Posterior vena cava (tissue), 2 donors: ENCODE data around the gene IL4I1. TPM values are rescaled to one million over a fixed set of nuclear protein-coding genes. Genes with fewer than 3 reads are reported as not detected.

Source experiments
- DNase-seq: peaks from one replicate; pipeline ENCODE4 v3.0.0-alpha.2; 2020; ENCODE audit warnings: low spot score
- intact Hi-C, 2 donors: fragments of 100-400 bp; cut with DNase I; formaldehyde crosslinking; loops; one replicate each; pipeline versions ENCODE4 v1.14.1 to v1.14.2; 2022 to 2023
- total RNA-seq, 2 donors: library from RNA; stranded (reverse); fragmentation: NEBNext Ultra II Directional; extraction: Animal tissue kit (Norgen Biotek cat#: 25700); gene quantifications; one replicate each; pipeline ENCODE4 v1.2.1, GENCODE V29; 2021
- donor health status: DM: yes; HTN: yes; CAD: no.
- donor health status: DM: yes; HTN: yes; CAD: no.

The IL4I1 gene
- total RNA-seq, 2 donors from 2014 or later, result 1.1 to 1.3 TPM

- DNase-seq, result no peak
- intact Hi-C loops, result no loop called here
These were observed 12.1 kb upstream of the IL4I1 start for GRCh38 chr19:49908480-49909420.

DNA sequence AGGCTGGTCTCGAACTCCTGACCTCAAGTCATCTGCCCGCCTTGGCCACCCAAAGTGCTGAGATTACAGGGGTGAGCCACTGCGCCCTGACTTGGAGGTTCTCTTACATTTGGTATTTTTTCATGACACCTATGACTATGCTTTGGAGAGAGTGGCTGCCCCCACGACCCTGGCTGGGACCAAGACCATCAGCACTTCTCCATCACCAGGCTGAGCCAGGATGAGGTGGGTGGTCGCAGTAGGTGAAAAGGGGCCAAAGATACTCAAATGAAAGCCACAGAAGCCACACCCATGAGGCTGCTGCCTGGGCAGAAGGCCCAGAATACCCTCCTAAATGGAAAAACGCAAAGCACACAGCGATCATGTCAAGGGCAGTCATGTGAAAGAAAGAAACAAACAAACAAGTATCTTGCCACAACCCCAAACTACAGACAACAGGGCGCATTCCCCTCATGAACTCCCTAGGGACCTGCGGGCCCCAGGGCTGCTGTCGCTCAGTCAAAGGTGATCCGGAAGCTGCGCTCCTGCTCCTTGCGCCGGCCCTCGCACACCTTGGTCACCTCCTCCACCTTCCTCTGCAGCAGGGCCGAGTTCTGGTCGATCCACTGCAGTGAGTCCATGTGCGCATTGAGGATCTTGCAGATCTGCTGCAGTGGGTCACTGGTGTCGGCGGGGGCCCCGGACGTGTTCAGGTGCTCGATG, 11.2 kb upstream of the IL4I1 start:
- DNase-seq, result no peak

GRCh38 chr19:49906879-49907564, 10.3 kb upstream of the IL4I1 start:
- DNase-seq, result no peak
- intact Hi-C loops, result no loop called here

More for the DNA sequence above, 11.2 kb upstream of the IL4I1 start:
- intact Hi-C loops, result no loop called here

DNA sequence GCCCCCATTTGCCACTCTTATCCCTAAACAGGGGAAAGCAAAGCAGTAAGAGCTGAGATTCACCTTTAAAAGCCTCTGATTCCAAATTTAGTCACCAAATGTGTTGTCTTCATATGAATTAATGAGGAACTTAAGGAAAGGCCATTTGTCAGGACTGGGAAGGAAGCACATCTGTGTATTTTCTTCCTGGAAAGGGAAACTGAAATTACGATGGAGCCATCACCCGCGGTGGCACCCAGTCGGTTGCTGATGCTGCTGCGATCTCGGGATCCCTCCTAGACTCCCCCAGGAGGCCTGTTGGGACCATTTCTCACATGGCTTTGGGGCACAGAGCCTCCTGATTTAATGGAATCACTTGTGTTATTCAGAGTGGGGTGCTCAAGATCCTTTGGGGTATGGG, 7.4 kb upstream of the IL4I1 start:
- DNase-seq, result no peak
- intact Hi-C loops, result no loop called here

DNA sequence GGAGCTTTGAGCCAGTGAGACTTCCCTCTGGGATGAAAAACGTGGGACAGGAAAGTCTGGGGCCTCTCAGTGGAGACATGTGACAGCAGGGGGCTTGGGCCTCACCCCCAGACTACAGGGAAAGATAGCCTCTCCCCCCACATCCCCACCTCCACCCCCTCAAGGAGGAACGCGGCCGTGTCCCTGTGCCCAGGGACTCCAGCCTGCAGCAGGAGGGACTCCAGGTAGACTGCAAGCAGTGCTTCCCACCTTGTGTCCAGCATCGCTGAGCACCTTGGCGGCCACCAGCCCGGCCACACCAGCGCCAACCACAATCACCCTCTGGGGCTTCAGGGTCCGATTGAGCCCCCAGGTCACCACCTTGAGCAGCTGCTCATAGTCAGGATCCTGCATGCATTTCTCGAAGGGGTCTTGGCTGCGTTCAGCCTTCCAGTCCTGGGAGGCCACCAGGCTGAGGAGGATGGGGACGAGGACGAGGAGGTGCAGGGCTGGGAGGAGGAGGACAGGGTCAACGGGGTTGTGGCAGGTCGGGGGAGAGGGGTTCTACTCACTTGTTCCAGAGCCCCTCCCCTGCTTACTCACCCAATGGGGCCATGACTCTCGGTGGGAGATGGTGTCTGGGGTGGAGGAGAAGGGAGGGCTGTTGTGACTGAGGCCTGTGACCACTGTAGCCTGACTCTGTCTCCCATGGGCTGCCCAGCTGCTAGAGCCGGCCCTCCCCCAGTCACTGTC, 955 bp downstream of the IL4I1 start:
- no peak for DNase-seq
- intact Hi-C loops, result no loop called here

DNA sequence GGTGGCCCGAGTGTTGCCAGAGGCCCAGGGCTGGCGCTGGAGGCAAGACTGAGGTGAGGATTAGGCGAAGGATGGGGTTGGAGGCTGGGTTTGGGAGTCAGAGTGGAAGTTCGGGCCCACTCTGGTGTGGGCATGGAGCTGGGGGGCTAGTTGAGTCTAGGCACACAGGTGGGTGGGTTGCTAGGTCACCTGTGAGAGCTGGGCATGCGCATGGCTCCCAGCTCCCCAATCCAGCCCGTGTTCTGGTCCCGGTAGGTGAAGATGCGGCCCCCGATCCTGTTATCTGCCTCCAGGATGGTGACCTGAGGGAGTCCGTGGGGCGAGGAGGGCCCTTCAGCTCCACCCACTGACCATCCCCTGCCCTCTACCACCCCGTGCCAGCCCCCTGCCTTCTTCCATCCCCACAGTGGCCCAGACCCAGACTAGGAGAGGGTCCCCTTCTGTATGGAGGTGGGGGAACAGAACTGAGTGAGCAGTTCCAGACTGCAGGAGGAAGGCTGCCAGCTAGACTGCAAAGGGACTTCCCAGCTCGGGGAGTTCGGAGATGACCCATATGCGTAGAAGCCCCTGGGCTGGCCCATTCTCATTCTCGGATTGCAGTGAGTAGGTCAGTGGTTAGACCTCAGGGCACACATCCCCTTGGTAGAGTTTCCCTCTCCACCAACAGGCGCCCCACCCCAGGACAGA, 1.7 kb downstream of the IL4I1 start:
- DNase-seq, result no peak
- intact Hi-C loops, result no loop called here

DNA sequence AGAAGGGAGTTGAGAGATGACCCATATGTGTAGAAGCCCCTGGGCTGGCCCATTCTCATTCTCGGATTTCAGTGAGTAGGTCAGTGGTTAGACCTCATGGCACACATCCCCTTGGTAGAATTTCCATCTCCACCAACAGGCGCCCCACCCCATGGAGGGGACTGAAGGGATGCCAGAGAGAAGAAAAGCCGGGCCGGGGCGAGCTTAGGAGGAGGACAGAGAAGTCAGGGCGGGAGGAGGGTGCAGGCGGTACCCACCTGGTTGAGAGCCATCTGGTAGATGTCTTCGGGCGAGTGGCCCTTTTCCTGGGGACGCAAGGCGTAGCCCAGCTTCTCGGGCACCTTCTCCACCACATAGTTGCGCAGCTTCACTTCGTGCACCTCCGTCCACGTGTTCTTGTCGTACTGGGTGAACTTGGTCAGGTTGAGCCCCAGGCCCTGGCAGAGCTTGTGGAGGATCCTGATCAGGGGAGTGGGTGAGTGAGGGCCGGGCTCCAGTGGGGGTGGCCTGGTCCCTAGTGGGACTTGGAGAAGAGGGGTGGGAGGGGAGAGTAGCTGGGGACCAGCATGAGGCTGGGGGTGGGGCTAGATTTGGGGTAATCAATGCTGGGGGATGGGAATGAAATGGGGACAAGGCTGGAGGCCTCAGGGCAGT, 2.5 kb downstream of the IL4I1 start:
- DNase-seq, result no peak
- intact Hi-C loops, result no loop called here

GRCh38 chr19:49892716-49893115, 4.0 kb downstream of the IL4I1 start:
- DNase-seq, result no peak
- intact Hi-C loops, result no loop called here

DNA sequence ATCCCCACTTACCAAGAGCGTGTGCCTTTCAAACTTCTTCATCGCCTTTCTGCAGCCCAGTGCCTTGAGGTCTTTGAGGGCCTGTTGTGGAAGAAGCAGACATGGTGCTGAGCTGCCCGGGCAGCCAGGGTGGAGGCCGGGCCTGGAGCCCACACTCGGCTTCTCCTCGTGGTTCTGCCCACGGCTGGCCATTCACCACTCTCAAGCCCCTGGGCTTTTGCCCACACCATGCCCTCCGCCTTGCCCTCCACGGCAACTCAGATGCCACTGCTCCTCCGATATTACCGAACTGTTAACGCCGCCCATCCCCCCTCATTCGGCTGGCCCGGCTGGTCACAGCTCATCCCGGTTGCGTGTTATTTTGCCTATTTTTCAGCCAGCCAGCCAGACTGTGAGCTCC, 5.3 kb downstream of the IL4I1 start:
- DNase-seq, result no peak
- intact Hi-C loops, result no loop called here

DNA sequence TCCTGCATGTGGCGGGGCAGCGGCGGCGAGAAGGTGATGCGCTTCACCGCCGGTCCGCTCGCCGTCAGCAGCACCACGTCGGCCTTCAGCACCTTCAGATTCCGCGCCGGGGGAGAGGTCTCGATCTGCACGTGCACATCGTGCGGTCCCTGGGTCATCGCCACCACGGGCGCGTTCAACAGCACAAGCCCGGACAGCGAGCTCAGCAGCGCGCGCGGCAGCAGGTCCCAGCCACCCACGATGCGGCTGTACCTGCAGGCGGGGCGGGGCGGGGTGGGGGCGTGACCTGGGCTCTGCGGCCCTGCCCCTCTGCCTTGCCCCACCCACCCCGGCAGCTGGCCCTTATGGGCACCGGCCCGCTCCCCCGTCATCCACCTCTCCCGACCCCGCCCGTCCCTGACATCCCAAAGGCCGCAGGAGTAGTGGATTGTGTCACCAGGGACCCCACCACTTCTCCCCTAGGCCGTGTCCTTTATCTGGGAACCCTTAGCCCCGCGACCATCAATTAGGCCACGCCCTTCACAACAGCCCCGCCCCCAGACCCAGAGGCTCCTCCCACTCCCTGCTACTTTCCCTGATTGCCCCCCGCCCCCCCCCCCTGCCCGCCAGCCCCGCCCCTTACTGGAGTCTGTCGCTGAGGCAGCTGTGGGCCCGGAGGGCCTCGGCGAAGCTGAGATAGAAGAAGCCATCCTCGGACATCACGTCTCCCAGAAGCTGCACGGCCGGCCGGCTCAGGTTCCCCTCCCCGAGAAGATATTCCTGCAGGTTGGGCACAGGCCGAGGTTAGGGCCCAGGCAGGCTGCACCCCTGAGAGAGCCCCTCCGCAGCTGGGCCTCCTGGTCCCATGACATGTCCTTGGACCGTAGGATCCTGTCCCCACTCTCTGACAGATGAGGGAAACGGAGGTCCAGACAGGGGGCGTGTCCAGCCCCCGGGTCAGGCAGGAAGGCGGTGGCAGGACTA, 6.1 kb downstream of the IL4I1 start:
- intact Hi-C loops, result no loop called here

DNA sequence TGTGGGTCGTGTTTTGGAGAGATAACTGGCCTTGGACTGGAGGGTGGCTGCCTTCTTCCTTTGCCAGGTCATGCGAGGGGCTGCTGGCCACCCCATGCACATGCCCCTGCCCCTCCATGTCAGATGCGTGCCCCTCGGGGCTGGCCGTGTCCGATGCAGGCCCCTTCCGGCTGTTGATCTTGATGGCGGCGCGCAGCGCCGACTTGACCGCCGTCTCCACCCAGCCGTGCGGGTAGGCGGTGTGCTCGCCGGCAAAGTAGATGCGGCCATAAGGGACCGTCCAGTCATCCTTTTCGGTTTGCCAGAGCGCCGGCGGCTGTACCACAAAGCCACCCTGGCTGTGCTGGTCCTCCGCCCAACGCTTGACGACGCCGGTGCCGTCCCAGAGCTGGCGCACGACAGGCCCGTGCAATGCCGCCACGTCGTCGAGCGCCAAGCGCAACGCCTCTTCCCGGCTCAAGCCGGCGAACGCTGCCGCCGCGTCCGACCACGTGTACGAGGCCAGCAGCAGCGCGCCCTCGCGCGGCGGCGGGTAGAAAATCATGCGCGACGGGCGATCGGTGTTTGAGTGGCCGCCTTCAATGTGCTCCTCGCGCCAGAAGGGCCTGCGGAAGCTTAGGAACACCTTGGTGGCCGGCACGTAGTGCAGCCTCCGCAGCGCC, 6.9 kb downstream of the IL4I1 start:
- intact Hi-C loops, result no loop called here
- DNase-seq, result peak; percentile 94

More for the DNA sequence above, 6.1 kb downstream of the IL4I1 start:
- DNase-seq, result no peak

DNA sequence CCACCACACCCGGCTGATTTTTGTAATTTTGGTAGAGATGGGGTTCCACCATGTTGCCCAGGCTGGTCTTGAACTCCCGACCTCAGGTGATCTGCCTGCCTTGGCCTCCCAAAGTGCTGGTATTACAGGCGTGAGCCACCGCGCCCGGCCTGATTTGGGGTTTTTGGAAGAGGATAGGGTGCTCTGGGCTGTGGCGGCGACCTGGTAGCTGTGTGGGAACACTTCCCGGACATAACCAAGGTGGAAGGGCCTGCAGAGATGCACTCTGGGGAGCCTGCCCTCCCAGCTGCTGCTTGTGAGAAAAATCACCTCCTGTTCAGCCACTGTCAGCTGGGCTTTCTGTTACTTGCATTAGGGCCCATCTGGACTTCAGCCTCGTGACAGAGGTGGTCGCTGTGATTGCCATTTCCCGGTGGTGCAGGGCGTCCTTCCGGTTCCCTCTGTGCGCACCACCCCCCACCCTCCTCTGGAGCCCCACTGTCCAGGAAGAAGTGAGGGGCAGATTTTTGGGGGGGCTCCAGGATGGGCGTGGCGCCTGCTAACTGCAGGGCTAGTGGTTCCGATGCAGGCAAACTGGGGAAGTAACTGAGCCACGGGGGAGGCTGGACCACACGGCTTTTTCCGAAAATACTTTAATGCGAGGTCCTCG, 7.5 kb downstream of the IL4I1 start:
- intact Hi-C loops, result no loop called here
- no peak for DNase-seq

- intact Hi-C loops, result no loop called here
- no peak for DNase-seq
These were observed 8.2 kb downstream of the IL4I1 start for GRCh38 chr19:49888510-49888824.

GRCh38 chr19:49887665-49888509, 8.8 kb downstream of the IL4I1 start:
- no peak for DNase-seq
- intact Hi-C loops, result no loop called here

- intact Hi-C loops, result no loop called here
- no peak for DNase-seq
These were observed 9.5 kb downstream of the IL4I1 start for GRCh38 chr19:49887037-49887664.
